Uterus (tissue), 4 donors: ENCODE measurements around the gene PAGE5. TPM values are rescaled to one million over a fixed set of nuclear protein-coding genes. Genes with fewer than 3 reads are reported as not detected.

Source experiments
- DNase-seq, 2 donors: peaks; one replicate each; pipeline ENCODE4 v3.0.0-alpha.2; 2019 to 2020
- H3K27ac ChIP-seq, 2 donors: fragments of 200-600 bp; sonication (generic); 1 replicate in 1 of 2; 2 replicates in 1 of 2; pipeline ENCODE4 v1.5.1; 2016 to 2018
- H3K27me3 ChIP-seq, 2 donors: fragments of 200-600 bp; sonication (generic); one replicate each; pipeline ENCODE4 v1.5.1; 2018 to 2019; ENCODE audit warnings: control low read depth in 1 of 2
- H3K36me3 ChIP-seq, 2 donors: fragments of 200-600 bp; sonication (generic); one replicate each; pipeline ENCODE4 v1.5.1; 2019; ENCODE audit warnings: control low read depth in 1 of 2
- H3K4me1 ChIP-seq, 2 donors: fragments of 200-600 bp; sonication (generic); one replicate each; pipeline ENCODE4 v1.5.1; 2018 to 2019; ENCODE audit warnings: control low read depth in 1 of 2
- H3K4me3 ChIP-seq, 2 donors: fragments of 200-600 bp; sonication (generic); 1 replicate in 1 of 2; 2 replicates in 1 of 2; pipeline ENCODE4 v1.5.1; 2018 to 2019; ENCODE audit warnings: mild to moderate bottlenecking in 1 of 2
- H3K9me3 ChIP-seq, 2 donors: fragments of 200-600 bp; sonication (generic); one replicate each; pipeline ENCODE4 v1.5.1; 2019; ENCODE audit warnings: control low read depth in 1 of 2
- CTCF ChIP-seq, 4 experiments: fragments of 200-600 bp in 2 of 4; fragments of 450-650 bp in 2 of 4; sonication (generic) in 2 of 4; IDR thresholded peaks; one replicate each; pipeline ENCODE4 v1.5.1; 2016 to 2019; ENCODE audit warnings: antibody characterized with exemption in 4 of 4, mild to moderate bottlenecking in 2 of 4, moderate library complexity in 1 of 4
- POLR2A ChIP-seq, 2 donors: fragments of 450-650 bp; IDR thresholded peaks; one replicate each; pipeline ENCODE4 v1.6.1; 2016; ENCODE audit warnings: antibody characterized with exemption in 2 of 2, mild to moderate bottlenecking in 1 of 2, moderate library complexity in 1 of 2
- intact Hi-C: fragments of 100-400 bp; cut with DNase I; formaldehyde crosslinking; loops from one replicate; pipeline ENCODE4 v1.15.1; 2023; ENCODE audit warnings: low total_unique reads
- total RNA-seq, 4 donors: library from RNA; depleted of rRNA in 3 of 4; stranded (reverse); fragments of >200 nt in 3 of 4; gene quantifications; one replicate each; pipeline versions ENCODE4 v1.1.0 to v1.2.4, GENCODE V29; 2014 to 2023
- donor health status: DM: yes; HTN: yes; CAD: no.

The PAGE5 gene
- total RNA-seq, 4 donors from 2014 or later: 1.2 TPM; not detected in 3

- Histone ChIP-seq H3K36me3 (no peaks in the 10 kb centered on the region), H3K27me3 (no peaks in the 10 kb centered on the region), H3K27ac (no peak overlapping the region), H3K9me3 (no peaks in the 10 kb centered on the region), H3K4me3 (no peak overlapping the region), H3K4me1 (no peaks in the 10 kb centered on the region)
- intact Hi-C loops: no loop called here
- no peak for DNase-seq
- TF ChIP-seq CTCF (IDR thresholded peaks at IDR 0.05) (no peak), POLR2A (IDR thresholded peaks at IDR 0.05) (no peak)
These were observed 13.8 kb upstream of the PAGE5 start for GRCh38 chrX:55206162-55206941.

- Histone ChIP-seq H3K4me3 (no peak overlapping the region), H3K27ac (no peak overlapping the region), H3K27me3 (no peaks in the 10 kb centered on the region), H3K9me3 (no peaks in the 10 kb centered on the region), H3K4me1 (no peaks in the 10 kb centered on the region), H3K36me3 (no peaks in the 10 kb centered on the region)
- no peak for TF ChIP-seq CTCF (IDR thresholded peaks at IDR 0.05)
- TF ChIP-seq POLR2A (IDR thresholded peaks at IDR 0.05): no peak
- intact Hi-C loops: no loop called here
- no peak for DNase-seq
These were observed 9.0 kb upstream of the PAGE5 start for GRCh38 chrX:55210931-55211677.

- H3K4me3 ChIP-seq: no peak overlapping the region
- no peaks in the 10 kb centered on the region for H3K27me3 ChIP-seq
- no peaks in the 10 kb centered on the region for H3K9me3 ChIP-seq
- intact Hi-C loops: no loop called here
- DNase-seq: no peak
- no peak overlapping the region for H3K27ac ChIP-seq
- no peaks in the 10 kb centered on the region for H3K4me1 ChIP-seq
- TF ChIP-seq CTCF (IDR thresholded peaks at IDR 0.05) (no peak), POLR2A (IDR thresholded peaks at IDR 0.05) (no peak)
- H3K36me3 ChIP-seq: no peaks in the 10 kb centered on the region
These were observed 6.8 kb upstream of the PAGE5 start for GRCh38 chrX:55213381-55213780.

- Histone ChIP-seq H3K36me3 (no peaks in the 10 kb centered on the region), H3K27ac (no peak overlapping the region), H3K27me3 (no peaks in the 10 kb centered on the region), H3K4me3 (no peak overlapping the region), H3K9me3 (no peaks in the 10 kb centered on the region), H3K4me1 (no peaks in the 10 kb centered on the region)
- intact Hi-C loops: no loop called here
- no peak for TF ChIP-seq CTCF (IDR thresholded peaks at IDR 0.05)
- no peak for TF ChIP-seq POLR2A (IDR thresholded peaks at IDR 0.05)
- DNase-seq: no peak
These were observed 20.7 kb downstream of the PAGE5 start for GRCh38 chrX:55240788-55241340.

GRCh38 chrX:55253528-55253927 is 33.4 kb downstream of the PAGE5 start:
- intact Hi-C loops: no loop called here
- Histone ChIP-seq H3K4me1 (no peaks in the 10 kb centered on the region), H3K36me3 (no peaks in the 10 kb centered on the region), H3K27ac (no peak overlapping the region), H3K27me3 (no peaks in the 10 kb centered on the region), H3K9me3 (no peaks in the 10 kb centered on the region), H3K4me3 (no peak overlapping the region)
- DNase-seq: no peak
- TF ChIP-seq CTCF (IDR thresholded peaks at IDR 0.05): no peak
- no peak for TF ChIP-seq POLR2A (IDR thresholded peaks at IDR 0.05)
